Activated CD4-positive, alpha-beta T cell treated with anti-CD3 and anti-CD28 coated beads for 36 hours (primary cell): ENCODE measurements around the gene RASA3. TPM values are rescaled to one million over a fixed set of nuclear protein-coding genes. Genes with fewer than 3 reads are reported as not detected.
"Not testable (repeated sequence)": the region's sequence is repeated elsewhere in the genome, so short reads cannot be mapped to it uniquely, and the experiment has no call there.

Source experiments
- ATAC-seq: fragments of 200-7000 bp; cut with Tn5 transposase; one replicate; pipeline ENCODE4 v1.10.0; 2021; ENCODE audit warnings: mild to moderate bottlenecking, moderate library complexity
- CTCF ChIA-PET: fragments of 350-600 bp; sonication (Branson Sonifier 250); formaldehyde crosslinking; loops from one replicate; lab custom pipeline; 2021; ENCODE audit warnings: antibody characterized with exemption; lab: Charles Lee
- POLR2A ChIA-PET: fragments of 350-600 bp; sonication (Branson Sonifier 250); formaldehyde crosslinking; loops from one replicate; lab custom pipeline; 2021; ENCODE audit warnings: antibody characterized with exemption, inconsistent platforms; lab: Charles Lee
- DNase-seq: peaks from one replicate; pipeline ENCODE4 v3.0.0-alpha.2; 2020
- H3K27ac Mint-ChIP-seq: one replicate; pipeline ENCODE4 v1.8.0; 2021; ENCODE audit warnings: mixed read lengths
- H3K27me3 Mint-ChIP-seq: one replicate; pipeline ENCODE4 v1.8.0; 2021; ENCODE audit warnings: mixed read lengths
- H3K36me3 Mint-ChIP-seq: one replicate; pipeline ENCODE4 v1.8.0; 2021; ENCODE audit warnings: low read depth, mixed read lengths
- H3K4me1 Mint-ChIP-seq: one replicate; pipeline ENCODE4 v1.8.0; 2021; ENCODE audit warnings: mixed read lengths
- H3K4me3 Mint-ChIP-seq: one replicate; pipeline ENCODE4 v1.8.0; 2021; ENCODE audit warnings: mild to moderate bottlenecking, moderate library complexity, mixed read lengths
- H3K9me3 Mint-ChIP-seq: one replicate; pipeline ENCODE4 v1.8.0; 2021; ENCODE audit warnings: low read depth, mixed read lengths
- intact Hi-C, 2 experiments: fragments of 100-400 bp; cut with DNase I in 1 of 2; cut with micrococcal nuclease in 1 of 2; formaldehyde crosslinking; loops; one replicate each; pipeline versions ENCODE4 v1.14.2 to v1.15.1; 2022 to 2024; cut with DNase I, micrococcal nuclease
- total RNA-seq, 2 experiments: library from RNA; stranded (reverse); gene quantifications; one replicate each; pipeline ENCODE4 v1.2.3, GENCODE V29; 2021

RASA3 gene
- total RNA-seq, 2 experiments from 2014 or later: 33.0 to 34.7 TPM

GRCh38 chr13:114164681-114165429 lies 32.4 kb upstream of the RASA3 start:
- CTCF ChIA-PET: interaction anchor here (0.9 to 1.1 kb wide), 2 partner anchors 10 to 285 kb away, joined by 3 to 4 read pairs; no protein-coding TSS in a partner anchor

GRCh38 chr13:114164053-114164452 lies 31.6 kb upstream of the RASA3 start:
- H3K36me3 Mint-ChIP-seq: peaks cover 2% of the 10 kb centered on the region
- H3K27me3 Mint-ChIP-seq: no peaks in the 10 kb centered on the region
- DNase-seq (no peak), ATAC-seq (no peak)
- H3K9me3 Mint-ChIP-seq: peaks cover 5% of the 10 kb centered on the region
- ChIA-PET POLR2A (no interaction called here), CTCF (interaction anchor here (1.2 kb wide), 1 partner anchor 9 kb away, joined by 4 read pairs; no protein-coding TSS in a partner anchor)
- no peak overlapping the region for H3K27ac Mint-ChIP-seq
- peaks cover 78% of the 10 kb centered on the region for H3K4me1 Mint-ChIP-seq
- H3K4me3 Mint-ChIP-seq: no peak overlapping the region
- intact Hi-C loops: no loop called here

More at GRCh38 chr13:114164681-114165429, 32.4 kb upstream of the RASA3 start:
- no peak for ATAC-seq
- Mint-ChIP-seq H3K4me1 (peaks cover 73% of the 10 kb centered on the region), H3K36me3 (peaks cover 2% of the 10 kb centered on the region), H3K4me3 (no peak overlapping the region), H3K27ac (peak overlapping the region; percentile 37), H3K9me3 (peaks cover 5% of the 10 kb centered on the region), H3K27me3 (no peaks in the 10 kb centered on the region)
- POLR2A ChIA-PET: no interaction called here
- intact Hi-C loops: no loop called here
- no peak for DNase-seq

GRCh38 chr13:114162533-114162922 lies 30.1 kb upstream of the RASA3 start:
- no peak for ATAC-seq

GRCh38 chr13:114161644-114162532 lies 29.5 kb upstream of the RASA3 start:
- ATAC-seq (peak; percentile 75), DNase-seq (peak; percentile 55)
- Mint-ChIP-seq H3K27me3 (no peaks in the 10 kb centered on the region), H3K9me3 (peaks cover 7% of the 10 kb centered on the region), H3K4me3 (peak overlapping the region; percentile 55), H3K27ac (peak overlapping the region; percentile 79), H3K36me3 (peaks cover 2% of the 10 kb centered on the region), H3K4me1 (peaks cover 78% of the 10 kb centered on the region)
- POLR2A ChIA-PET: interaction anchor here (0.6 to 1.5 kb wide), 2 partner anchors 17 to 96 kb away, joined by 3 to 4 read pairs; no protein-coding TSS in a partner anchor
- CTCF ChIA-PET: interaction anchor here (0.7 to 1.8 kb wide), 9 partner anchors 9 to 64 kb away, joined by 3 to 5 read pairs (median 4); no protein-coding TSS in a partner anchor
- intact Hi-C loops: no loop called here

More at GRCh38 chr13:114162533-114162922, 30.1 kb upstream of the RASA3 start:
- Mint-ChIP-seq H3K4me3 (peak overlapping the region; percentile 55), H3K4me1 (peaks cover 79% of the 10 kb centered on the region), H3K9me3 (peaks cover 7% of the 10 kb centered on the region), H3K27ac (peak overlapping the region; percentile 79), H3K27me3 (no peaks in the 10 kb centered on the region), H3K36me3 (peaks cover 2% of the 10 kb centered on the region)
- intact Hi-C loops: no loop called here
- ChIA-PET POLR2A (interaction anchor here (1.5 kb wide), 1 partner anchor 17 kb away, joined by 4 read pairs; no protein-coding TSS in a partner anchor), CTCF (interaction anchor here (0.6 to 1.8 kb wide), 6 partner anchors 8 to 63 kb away, joined by 3 to 5 read pairs (median 4); no protein-coding TSS in a partner anchor)
- no peak for DNase-seq

GRCh38 chr13:114161028-114161556 lies 28.7 kb upstream of the RASA3 start:
- POLR2A ChIA-PET: interaction anchor here (1.5 kb wide), 1 partner anchor 16 kb away, joined by 4 read pairs; no protein-coding TSS in a partner anchor
- Mint-ChIP-seq H3K4me3 (no peak overlapping the region), H3K9me3 (peaks cover 7% of the 10 kb centered on the region), H3K27ac (peak overlapping the region; percentile 79), H3K4me1 (peaks cover 76% of the 10 kb centered on the region), H3K27me3 (no peaks in the 10 kb centered on the region), H3K36me3 (peaks cover 2% of the 10 kb centered on the region)
- intact Hi-C loops: no loop called here
- ATAC-seq (no peak), DNase-seq (no peak)
- CTCF ChIA-PET: interaction anchor here (0.8 to 1.3 kb wide), 4 partner anchors 9 to 15 kb away, joined by 3 to 5 read pairs (median 4); no protein-coding TSS in a partner anchor

- H3K36me3 Mint-ChIP-seq, H3K9me3 Mint-ChIP-seq, POLR2A ChIA-PET, ATAC-seq, H3K27me3 Mint-ChIP-seq, intact Hi-C loops, H3K27ac Mint-ChIP-seq, H3K4me3 Mint-ChIP-seq, DNase-seq: not testable (repeated sequence)
- H3K4me1 Mint-ChIP-seq: peaks cover 66% of the 10 kb centered on the region
- CTCF ChIA-PET: interaction anchor here (0.8 kb wide), 1 partner anchor 64 kb away, joined by 3 read pairs; no protein-coding TSS in a partner anchor
Measured at GRCh38 chr13:114158869-114159666, 26.6 kb upstream of the RASA3 start.

GRCh38 chr13:114157869-114158495 lies 25.6 kb upstream of the RASA3 start:
- peak overlapping the region; percentile 12 for H3K27ac Mint-ChIP-seq
- peaks cover 2% of the 10 kb centered on the region for H3K36me3 Mint-ChIP-seq
- ChIA-PET POLR2A (no interaction called here), CTCF (interaction anchor here (0.6 kb wide), 2 partner anchors 11 to 44 kb away, joined by 3 read pairs; no protein-coding TSS in a partner anchor)
- peak; percentile 21 for ATAC-seq
- no peak overlapping the region for H3K4me3 Mint-ChIP-seq
- H3K9me3 Mint-ChIP-seq: peaks cover 9% of the 10 kb centered on the region
- DNase-seq: no peak
- H3K4me1 Mint-ChIP-seq: peaks cover 69% of the 10 kb centered on the region
- no peaks in the 10 kb centered on the region for H3K27me3 Mint-ChIP-seq
- intact Hi-C loops: no loop called here

GRCh38 chr13:114155926-114156883 lies 23.8 kb upstream of the RASA3 start:
- peaks cover 9% of the 10 kb centered on the region for H3K9me3 Mint-ChIP-seq
- intact Hi-C loops: no loop called here
- peak; percentile 23 for ATAC-seq

GRCh38 chr13:114155320-114155719 lies 22.9 kb upstream of the RASA3 start:
- ChIA-PET CTCF (no interaction called here), POLR2A (no interaction called here)
- no peaks in the 10 kb centered on the region for H3K36me3 Mint-ChIP-seq
- no peak overlapping the region for H3K27ac Mint-ChIP-seq
- DNase-seq (no peak), ATAC-seq (no peak)
- H3K9me3 Mint-ChIP-seq: peaks cover 4% of the 10 kb centered on the region
- H3K4me1 Mint-ChIP-seq: peaks cover 68% of the 10 kb centered on the region
- H3K4me3 Mint-ChIP-seq: no peak overlapping the region
- intact Hi-C loops: no loop called here
- H3K27me3 Mint-ChIP-seq: no peaks in the 10 kb centered on the region

More at GRCh38 chr13:114155926-114156883, 23.8 kb upstream of the RASA3 start:
- Mint-ChIP-seq H3K36me3 (no peaks in the 10 kb centered on the region), H3K4me1 (peaks cover 68% of the 10 kb centered on the region), H3K27ac (peak overlapping the region; percentile 89), H3K27me3 (no peaks in the 10 kb centered on the region), H3K4me3 (peak overlapping the region; percentile 49)
- CTCF ChIA-PET: no interaction called here
- POLR2A ChIA-PET: no interaction called here
- no peak for DNase-seq
